ENCODE results near the gene MPPED1.

DNA sequence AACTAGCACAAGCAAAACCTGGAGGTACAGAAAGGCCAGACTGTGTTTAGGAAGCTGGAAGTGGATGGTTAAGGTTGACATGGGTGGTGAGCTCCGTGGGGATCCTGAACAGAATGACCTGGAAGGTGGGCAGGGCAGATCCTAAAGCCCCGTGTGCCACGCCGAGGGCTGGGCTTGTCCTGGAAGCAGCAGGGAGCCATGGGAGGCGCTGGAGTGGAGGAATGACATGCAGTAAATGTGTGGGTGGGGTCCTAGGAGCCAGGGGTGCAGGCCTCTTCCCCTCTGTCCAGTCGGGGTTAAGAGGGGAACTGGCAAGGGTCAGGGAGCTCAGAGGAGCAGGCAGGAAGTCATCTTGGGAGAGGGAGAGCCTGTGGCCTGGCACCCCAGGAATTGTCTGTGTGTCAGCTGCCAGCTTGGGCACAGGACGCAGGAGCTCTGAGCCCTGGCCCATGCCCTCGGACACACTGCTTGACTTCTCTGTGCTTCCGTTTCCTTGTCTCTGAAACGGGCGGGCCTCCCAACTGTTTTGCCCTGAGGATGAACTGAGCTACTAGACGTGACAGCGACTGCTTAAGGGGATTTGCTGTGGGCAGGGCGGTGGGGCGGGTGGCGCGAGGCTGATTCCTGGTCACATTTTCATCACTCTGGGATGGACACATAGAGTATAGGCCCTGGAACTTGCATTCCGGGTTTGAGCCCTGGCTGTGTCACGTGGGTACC is 75.7 kb downstream of the MPPED1 start:
- TF ChIP-seq, protein P1, sequence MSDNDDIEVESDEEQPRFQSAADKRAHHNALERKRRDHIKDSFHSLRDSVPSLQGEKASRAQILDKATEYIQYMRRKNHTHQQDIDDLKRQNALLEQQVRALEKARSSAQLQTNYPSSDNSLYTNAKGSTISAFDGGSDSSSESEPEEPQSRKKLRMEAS (IDR thresholded peaks at IDR 0.05; ENCODE audit: insufficient read depth, insufficient read length): no peak
- TF ChIP-seq POLR2A (IDR thresholded peaks at IDR 0.05; ENCODE audit: low read depth, low read length) (no peak), POLR2AphosphoS5 (IDR thresholded peaks at IDR 0.05; ENCODE audit: insufficient read depth, low read depth, low read length) (no peak), GATA2 (IDR thresholded peaks at IDR 0.05; ENCODE audit: insufficient read depth, insufficient read length, low read depth, low read length) (no peak)
- TF ChIP-seq, protein P2, sequence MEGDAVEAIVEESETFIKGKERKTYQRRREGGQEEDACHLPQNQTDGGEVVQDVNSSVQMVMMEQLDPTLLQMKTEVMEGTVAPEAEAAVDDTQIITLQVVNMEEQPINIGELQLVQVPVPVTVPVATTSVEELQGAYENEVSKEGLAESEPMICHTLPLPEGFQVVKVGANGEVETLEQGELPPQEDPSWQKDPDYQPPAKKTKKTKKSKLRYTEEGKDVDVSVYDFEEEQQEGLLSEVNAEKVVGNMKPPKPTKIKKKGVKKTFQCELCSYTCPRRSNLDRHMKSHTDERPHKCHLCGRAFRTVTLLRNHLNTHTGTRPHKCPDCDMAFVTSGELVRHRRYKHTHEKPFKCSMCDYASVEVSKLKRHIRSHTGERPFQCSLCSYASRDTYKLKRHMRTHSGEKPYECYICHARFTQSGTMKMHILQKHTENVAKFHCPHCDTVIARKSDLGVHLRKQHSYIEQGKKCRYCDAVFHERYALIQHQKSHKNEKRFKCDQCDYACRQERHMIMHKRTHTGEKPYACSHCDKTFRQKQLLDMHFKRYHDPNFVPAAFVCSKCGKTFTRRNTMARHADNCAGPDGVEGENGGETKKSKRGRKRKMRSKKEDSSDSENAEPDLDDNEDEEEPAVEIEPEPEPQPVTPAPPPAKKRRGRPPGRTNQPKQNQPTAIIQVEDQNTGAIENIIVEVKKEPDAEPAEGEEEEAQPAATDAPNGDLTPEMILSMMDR (IDR thresholded peaks at IDR 0.05; ENCODE audit: extremely low read depth in 1 of 2, insufficient read depth in 1 of 2, low read depth in 1 of 2, low read length in 2 of 2): no peak
